HG03469 (cell line): ENCODE measurements around the gene FAM120B.

Experiments used
- ATAC-seq: cut with Tn5 transposase; IDR thresholded peaks from one replicate; pipeline ENCODE4 v1.9.1; 2021; ENCODE audit warnings: mild to moderate bottlenecking, moderate library complexity, moderate number of reproducible peaks; ENCODE audit not compliant: unreplicated experiment

The FAM120B gene

DNA sequence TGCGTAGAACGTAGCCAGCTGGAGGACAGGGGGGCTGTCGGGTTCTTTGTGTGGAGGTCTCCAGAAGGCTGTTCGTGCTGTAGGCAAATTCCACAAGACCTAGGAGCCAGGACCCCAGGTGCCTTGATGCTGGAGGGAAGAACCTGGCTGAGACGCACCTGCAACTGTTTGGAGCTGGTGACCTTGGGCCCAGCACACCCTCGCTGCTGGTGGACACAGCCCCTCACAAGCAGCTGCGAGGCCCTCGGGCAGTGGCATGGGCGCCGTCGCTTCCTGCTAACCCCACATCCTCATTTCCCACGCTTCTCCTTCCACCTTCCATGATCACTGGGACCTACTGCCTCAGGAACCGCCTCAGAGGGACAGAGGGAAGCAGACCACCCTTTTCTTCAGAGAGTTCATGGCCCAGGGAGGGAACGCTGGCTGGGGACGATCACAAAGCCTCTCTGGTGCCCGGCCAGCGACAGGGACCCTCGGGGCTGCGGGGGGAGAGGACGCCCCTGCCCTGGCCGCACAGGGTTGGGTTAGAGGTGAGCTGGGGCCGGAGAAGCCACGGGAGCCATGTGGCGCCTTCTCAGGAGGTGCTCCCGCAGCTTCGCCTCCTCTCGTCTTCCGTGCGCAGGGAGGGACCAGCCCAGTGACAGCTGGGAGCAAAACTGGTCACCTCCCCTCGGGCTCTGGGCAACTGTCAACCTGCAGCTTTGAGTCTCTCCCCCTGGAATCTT lies 34.1 kb upstream of the FAM120B start:
- ATAC-seq, result no peak

DNA sequence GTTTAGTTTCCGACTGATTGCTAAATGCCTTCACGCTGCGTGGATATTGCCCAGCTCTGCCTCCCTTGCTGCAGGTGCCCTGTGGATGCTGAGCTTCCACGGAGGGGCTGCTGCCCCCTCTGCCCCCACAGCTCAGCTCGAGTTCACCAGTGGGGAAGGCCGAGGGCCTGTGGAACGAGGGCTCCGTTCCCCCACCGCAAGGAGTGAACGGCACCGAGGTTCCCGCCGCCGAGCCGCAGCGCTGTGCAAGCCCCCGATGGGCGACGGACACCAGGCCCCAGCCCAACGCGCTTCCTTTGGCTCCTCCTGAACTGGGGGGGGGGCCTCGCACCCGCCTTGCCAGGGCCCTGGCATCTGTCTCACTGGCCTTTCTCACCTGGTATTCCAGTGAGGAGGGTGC lies 33.4 kb upstream of the FAM120B start:
- ATAC-seq, result no peak

DNA sequence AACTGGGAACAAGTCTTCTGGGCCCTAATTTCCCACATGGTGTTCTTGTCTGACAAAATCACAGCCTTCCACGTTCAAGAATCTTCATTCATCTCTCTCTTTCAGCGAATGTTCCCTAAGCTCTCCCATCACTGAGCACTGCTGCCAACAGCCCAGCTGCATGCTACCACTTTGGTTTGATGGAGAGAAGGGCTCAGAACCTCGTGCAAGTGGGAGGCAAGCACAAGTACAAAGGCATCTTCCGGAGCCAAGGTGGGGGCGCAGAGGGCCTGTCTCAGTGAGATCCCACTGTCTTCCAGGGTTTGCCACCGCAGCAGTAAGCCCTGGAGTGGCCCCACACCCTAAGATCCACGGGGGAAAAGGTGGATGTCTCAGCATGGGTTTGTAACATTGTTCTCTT lies 32.9 kb upstream of the FAM120B start:
- ATAC-seq, result no peak

DNA sequence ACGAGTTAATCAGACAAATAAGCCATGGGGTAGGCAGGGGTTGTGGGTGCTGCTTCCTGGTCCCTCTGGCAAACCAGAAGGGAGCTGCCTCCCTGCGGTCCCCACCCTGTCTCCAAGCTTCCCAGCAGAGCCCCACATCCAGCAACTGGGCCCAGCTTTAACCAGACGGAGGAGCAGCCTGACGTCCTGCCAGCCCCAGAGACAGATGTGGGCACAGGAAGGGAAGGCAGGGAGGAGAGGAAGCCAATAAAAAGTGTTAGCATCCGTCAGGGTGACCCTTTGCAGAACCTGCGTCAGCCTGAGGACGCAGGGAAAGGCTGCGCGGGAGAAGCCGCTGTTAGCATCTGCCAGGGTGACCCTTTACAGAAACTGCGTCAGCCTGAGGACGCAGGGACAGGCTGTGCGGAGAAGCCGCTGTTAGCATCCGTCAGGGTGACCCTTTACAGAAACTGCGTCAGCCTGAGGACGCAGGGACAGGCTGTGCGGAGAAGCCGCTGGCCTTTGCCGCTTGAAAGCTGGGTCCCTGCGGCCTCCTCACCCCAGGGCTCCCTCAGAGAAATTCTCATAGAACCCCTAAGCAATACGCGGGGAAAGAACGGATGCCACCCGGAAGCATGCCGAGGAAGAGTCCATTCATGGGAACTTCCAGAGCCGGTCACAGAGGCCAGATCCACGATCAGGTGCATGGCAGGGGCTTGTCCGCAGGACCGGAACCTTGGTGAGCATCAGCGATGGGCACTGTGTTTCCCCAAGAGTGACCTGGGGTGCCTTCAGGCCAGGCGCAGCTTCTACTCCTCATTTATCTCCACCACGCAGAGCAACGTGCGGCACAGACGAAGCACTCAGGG lies 31.6 kb upstream of the FAM120B start:
- no peak for ATAC-seq

DNA sequence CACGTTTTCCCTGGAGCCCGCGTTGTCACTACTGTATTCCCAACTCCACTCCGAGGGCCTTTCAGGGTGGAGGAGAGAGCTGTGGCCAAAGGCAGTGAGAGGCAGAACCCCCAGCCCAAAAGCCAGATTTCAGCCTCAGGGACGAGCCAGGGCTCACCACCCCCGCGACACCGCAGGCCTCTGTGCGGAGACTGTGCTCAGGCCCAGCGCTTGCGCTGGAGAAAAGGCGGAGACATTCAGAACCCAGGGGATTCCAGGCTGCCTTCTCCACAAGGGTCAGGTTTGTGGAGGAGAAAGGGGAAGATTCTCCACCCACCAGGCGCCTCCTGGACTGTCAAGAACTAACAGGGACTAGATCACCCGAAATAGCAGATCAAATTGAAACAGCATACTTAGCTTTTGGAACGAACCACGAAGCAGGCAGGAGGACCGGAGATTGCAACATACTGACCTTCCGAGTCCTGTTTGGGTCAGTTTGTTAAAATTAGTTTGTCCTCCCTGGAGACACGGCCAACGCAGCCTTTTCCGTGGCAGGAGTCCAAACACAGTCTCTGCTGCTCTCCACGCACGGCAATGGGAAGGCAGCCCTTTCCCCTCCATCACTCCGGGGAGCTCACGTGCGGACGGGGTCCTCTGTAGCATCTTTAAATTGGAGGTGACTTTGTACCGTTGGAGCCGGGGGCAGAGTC lies 30.0 kb upstream of the FAM120B start:
- no peak for ATAC-seq

DNA sequence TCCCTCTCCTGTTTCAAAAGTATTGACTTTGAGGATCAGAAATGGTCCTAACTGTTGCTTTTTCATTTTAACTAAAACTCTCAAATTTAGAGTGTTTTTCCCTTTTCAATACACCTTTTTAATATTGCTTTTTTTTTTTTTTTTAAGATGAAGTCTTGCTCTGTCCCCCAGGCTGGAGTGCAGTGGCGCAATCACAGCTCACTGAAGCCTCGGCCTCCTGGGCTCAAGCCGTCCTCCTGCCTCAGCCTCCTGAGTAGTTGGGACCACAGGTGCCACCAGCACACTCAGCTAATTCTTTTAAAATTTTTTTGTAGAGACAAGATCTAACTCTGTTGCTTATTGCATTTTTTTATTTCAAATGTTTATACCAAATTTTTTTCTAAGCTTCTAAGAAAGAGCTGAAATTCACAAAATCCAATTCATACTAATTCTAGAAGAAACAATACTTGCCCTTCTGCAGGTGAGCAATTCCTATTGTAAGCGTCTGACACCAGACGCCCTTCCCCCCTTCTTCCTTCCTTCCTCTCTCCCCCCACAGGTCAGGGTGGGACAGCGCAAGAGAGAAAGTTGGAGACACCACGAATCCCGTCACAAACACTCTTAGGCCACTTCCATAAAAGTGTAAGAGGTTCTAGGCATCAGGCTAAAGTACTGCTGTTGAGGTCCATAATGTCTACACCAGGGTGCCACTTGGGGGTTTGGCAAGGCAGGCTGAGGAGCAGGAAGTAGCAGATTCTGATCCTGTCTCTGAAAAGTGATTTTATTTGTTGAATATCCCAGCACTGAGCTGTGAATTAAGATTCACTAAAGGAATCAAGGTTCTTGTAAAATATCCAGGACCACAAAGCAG lies 28.4 kb upstream of the FAM120B start:
- ATAC-seq, result no peak

DNA sequence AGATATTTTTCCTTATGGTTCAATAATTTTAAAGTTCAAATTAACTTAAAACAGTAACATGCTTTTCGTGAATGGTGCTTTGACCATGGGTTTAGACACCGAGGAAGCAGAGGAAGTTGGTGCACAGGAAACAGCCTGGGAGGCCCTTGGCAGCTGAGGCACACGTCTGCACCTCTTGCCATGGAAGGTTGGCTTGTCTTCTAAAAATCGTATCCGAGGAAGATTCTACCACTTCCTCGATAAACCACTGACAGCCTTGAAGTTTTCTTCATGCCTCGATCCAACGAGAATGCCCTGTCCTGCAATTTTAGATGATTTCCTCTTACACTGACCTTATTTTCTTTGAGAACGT lies 27.8 kb upstream of the FAM120B start:
- ATAC-seq, result no peak

DNA sequence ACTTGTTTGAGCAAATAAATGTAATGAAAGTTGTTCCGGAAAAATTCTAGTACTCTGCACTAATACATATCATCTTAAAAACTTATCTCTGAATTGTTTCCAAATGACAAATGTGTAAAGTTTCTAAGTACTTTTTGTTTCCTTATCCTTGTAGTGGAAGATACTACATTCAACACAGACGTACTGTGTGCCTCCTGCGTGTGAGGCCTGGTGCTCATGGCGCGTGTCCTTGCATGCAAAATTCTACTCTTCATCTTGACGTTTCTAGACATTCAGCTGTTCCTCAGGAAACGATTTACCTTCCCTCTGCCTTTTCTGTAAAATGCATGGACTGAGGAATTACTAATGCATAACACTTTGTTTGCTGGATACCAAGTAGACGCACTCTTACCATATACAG lies 27.1 kb upstream of the FAM120B start:
- no peak for ATAC-seq

DNA sequence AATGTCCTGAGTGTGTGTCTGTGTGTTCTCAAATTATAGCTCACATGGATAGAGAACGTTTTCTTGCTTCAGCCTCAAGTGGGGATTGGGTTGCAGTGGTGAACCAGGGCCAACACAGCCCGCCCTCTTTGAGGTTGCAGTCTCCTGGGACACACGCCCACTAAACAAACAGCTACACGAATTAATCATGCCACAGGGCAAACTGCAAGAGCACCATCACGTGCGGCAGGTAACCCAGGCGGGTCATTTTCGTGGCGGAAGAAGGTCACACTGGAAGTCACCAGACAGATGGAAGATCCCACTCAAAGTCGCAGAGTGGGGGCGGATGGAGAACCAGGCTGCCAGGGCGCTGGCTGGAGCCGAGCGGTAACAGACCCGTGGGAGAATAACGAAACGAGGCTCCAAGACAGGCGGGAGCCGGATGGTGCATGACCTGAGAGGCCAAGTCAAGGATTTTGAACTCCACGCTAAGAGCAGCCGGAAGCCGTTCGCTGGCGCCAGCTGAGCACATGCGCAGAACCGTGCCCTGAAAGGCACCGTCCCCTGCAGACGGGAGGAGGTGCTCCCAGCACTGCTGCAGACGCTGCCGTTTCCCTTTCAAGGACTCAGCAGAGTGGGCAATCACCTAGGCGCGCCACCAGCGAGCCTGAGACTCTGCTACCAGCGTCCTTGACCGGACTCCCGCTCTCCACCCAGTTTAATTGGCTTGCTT lies 26.4 kb upstream of the FAM120B start:
- ATAC-seq, result no peak

DNA sequence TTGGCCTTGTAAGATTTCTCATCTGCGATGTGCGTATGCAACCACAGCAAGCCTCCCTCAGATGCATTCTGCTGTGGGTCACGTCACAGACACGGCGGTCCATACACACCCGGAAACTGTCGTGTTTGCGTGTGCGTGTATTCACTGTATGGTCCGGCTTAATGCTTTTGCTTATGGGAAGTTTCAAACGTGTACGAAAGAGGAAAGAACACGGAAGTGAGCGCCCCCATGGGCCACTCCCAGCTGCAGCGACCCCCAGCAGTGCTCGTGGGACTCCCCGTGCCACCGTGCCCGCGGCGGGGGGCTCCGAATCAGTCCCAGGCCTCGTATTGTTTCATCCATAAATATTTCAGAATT lies 25.9 kb upstream of the FAM120B start:
- ATAC-seq, result no peak

DNA sequence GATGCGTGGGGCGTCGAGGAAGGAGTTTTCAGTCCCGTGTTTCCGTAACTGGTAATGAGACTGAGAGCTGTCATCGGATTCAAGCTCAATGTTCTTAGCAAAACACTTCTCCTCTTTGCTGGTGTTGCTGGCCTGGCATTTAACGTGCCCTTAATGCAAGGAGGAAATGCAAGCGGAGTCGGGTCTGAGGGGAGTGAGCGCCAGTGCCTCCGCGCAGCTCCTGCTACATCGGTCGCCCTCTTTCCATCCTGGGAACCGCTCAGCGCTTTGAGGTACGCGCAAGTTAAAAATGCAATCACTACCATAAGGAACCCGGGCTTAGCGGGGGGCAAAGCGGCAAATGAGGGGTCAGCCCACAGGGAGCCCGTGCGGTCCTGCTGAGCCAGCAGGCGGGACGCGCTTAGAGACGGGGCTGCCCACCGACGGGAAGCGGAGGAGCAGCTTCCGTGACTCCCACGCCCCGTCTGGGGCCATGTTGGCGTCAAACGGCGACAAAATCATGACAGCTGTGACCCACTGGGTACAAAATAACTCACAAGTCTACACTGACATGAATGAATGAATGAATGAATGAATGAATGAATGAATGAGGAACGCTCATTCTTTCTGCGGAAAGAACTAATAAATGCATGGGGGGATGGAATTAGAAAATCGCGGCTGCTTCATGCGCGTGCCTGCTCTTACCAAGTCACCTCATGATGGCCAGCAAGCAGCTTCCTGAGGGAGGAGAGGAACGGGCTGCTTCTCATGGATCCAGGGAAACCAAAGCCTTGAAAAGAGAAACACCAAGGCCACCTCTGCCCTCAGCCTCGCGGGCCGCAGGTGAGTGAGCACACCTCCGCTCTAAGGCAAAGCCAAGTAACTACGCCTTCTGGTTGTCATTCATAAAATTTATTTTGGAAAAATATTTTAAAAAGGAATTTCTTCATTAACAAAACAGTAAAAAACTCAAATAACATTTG lies 24.9 kb upstream of the FAM120B start:
- ATAC-seq, result no peak

DNA sequence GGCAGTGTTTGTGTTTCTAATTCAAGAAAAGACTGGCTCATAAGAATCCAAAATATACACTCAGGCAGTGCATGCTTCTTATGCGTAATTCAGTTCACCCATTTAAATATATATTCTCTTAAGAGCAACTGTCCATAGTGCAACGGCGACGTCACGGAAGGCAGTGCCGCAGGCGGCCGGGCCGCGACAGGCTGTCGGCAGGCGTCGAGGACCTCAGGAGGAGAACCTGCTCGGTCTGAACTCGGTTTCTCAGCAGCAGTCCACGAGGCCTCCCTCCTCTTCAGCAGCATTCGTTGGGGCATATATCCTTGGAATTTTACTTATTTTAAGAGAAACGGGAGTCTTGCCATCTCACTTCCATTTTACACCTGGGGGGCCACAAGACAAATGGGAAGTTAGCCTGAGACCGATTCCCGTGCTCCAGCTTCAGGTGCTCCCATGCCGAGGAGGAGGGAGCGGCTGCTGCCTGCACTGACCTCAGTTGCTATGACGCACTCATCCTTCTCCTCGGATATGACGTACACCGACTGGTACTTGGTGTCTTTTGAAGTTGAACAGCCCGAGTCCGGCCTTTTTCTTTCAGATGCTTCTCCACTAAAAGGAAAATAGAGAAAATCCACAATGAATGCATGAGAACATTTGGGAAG lies 23.9 kb upstream of the FAM120B start:
- ATAC-seq, result no peak

DNA sequence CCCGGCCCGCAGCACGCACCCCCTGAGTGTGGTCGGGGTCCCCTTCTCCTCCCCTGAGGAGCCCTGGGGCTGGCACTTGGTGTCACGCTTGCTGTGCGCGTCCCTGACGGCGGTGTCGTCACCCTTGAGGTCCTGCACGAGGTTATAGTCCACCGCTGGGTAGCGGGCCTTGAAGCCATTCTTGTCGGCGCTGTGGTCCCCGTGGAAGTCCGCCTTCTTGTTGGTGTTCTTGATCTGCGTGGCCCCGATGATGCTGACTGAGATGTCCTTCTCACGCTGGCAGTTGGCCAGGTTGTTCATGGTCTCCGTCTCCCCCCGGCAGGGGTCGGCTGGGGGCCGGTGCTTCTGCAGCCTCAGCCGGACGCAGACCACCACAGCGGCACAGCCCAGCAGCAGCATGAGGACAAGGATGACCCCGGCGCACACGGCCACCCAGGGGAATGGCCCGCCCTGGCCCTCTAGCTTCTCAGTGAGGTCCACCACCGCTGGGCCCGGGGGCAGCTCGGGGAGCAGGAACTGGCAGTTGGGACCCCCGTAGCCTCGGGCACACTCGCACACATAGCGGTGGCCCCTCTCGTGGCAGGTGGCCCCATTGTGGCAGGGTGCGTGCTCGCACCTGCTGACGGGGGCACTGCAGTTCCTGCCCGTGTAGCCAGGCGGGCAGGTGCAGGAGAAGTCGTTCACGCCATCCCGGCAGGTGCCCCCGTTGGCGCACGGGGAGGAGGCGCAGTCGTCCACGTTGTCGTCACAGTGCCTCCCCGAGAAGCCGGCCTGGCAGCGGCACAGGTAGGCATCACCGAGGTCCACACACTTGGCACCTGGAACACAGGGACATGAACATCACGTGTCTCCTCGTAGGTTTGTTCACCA lies 23.1 kb upstream of the FAM120B start:
- ATAC-seq, result no peak

DNA sequence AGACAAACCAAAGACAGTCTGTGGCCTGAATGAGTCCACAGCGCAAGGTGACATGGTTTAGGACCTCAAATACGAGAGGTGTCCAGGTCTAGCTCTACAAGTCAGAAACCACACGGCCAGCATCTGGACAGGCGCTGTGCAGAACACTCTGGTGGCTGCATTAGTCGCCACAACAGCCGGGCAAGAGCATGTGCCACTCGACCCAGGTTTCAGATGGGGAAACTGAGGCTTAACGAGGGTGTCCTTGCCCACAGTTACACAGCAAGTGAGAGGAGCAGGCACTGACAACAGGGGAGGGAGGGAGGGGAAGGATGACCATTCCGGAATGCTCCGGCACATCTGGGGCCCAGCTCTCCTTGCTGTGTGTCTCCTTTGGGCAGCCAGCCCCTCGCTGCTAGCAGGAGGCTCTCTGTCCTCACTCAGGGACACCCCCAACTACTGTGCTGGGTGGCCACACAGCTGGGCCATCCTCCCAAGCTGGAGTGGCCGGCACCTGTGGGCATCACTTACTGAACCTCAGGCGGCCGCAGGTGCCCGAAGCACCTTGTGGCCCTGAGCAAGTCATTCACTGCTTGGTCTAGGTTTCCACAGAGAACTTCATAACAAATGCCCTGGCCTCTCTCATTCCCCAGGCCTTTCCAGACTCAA lies 22.3 kb upstream of the FAM120B start:
- no peak for ATAC-seq

DNA sequence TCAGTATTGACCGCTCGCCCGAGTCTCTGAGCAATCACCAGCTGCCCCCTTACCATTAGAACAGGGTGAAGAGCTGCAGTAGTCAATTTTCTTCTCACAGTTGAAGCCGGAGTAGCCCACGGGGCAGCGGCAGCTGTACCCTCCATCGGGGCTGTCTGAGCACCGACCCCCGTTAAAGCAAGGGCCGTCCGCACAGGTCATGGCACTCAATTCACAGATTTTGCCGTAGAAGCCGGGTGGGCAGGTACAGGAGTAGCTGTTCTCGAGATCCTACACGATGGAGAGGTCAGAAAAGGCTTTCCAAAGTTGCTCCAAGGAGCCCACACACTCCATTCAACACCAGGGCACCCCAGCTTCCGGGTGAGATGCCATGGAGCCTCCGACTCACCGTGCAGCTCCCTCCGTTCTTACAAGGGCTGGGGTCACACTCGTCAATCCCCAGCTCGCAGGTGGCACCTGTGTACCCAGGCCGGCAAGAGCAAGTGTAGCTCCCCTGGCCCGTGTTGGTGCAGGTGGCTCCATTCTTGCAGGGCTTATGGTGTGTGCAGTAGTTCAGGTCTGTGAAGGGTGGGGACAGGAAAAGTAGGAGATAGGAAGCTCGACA lies 21.6 kb upstream of the FAM120B start:
- ATAC-seq, result no peak

DNA sequence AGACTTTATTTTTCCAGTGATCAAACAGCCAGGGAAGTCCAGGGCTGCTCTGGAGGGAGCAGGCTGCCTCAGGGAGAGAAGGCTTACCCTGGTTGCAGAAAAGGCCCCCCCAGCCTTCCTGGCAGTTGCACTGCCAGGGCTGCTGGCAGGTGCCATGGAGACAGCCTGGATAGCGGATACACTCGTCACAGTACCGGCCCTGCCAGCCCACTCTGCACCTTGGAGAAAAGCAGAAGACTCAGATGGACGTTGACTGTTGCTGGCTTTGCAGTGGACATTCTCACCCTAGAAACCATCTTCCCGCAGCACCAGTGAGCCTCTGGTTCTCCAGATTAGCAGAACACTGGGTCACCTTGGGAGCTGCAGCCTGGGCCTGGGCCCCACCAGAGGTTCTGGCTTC lies 21.1 kb upstream of the FAM120B start:
- no peak for ATAC-seq
